OCI-LY1 (cell line): ENCODE measurements around the gene NT5M.

Experiments used
- H2AFZ ChIP-seq: fragments of 200-600 bp; sonication (generic), shearing (Covaris generic); 2 replicates; pipeline ENCODE4 v1.6.0; 2014; ENCODE audit warnings: antibody characterized with exemption, mild to moderate bottlenecking, low read length
- H3F3A ChIP-seq: fragments of 200-600 bp; sonication (generic), shearing (Covaris generic); 2 replicates; pipeline ENCODE4 v1.6.0; 2014; ENCODE audit warnings: mild to moderate bottlenecking, antibody characterized with exemption, low read length, moderate library complexity; ENCODE audit not compliant: insufficient read depth
- H3K27ac ChIP-seq: fragments of 200-600 bp; sonication (generic); 2 replicates; pipeline ENCODE4 v1.5.1; 2014; ENCODE audit warnings: low read length, mixed run types, mild to moderate bottlenecking, low read depth; ENCODE audit not compliant: poor library complexity, severe bottlenecking
- H3K27me3 ChIP-seq: fragments of 200-600 bp; sonication (generic); 2 replicates; pipeline ENCODE4 v1.6.0; 2014; ENCODE audit warnings: antibody characterized with exemption, mild to moderate bottlenecking, low read length, moderate library complexity; ENCODE audit not compliant: insufficient read depth
- H3K36me3 ChIP-seq: fragments of 200-600 bp; sonication (generic); 2 replicates; pipeline ENCODE4 v1.6.1; 2014; ENCODE audit warnings: mild to moderate bottlenecking, antibody characterized with exemption, low read length, moderate library complexity, mixed read lengths; ENCODE audit not compliant: insufficient read depth
- H3K4me1 ChIP-seq: fragments of 200-600 bp; sonication (generic); 2 replicates; pipeline ENCODE4 v1.5.1; 2014; ENCODE audit warnings: mild to moderate bottlenecking, low read length, moderate library complexity; ENCODE audit not compliant: insufficient read depth, severe bottlenecking
- H3K4me2 ChIP-seq: fragments of 200-600 bp; sonication (generic), shearing (Covaris generic); 2 replicates; pipeline ENCODE4 v1.6.1; 2014; ENCODE audit warnings: low read length
- H3K4me3 ChIP-seq: fragments of 200-600 bp; sonication (generic); 2 replicates; pipeline ENCODE4 v1.5.1; 2014; ENCODE audit warnings: low read length, low read depth, mild to moderate bottlenecking, mixed read lengths; ENCODE audit not compliant: poor library complexity, severe bottlenecking
- H3K79me2 ChIP-seq: fragments of 200-600 bp; shearing (Covaris generic); 2 replicates; pipeline ENCODE4 v1.6.1; 2016; ENCODE audit warnings: mixed run types, low read length, mixed read lengths; ENCODE audit not compliant: insufficient read depth
- H3K9ac ChIP-seq: fragments of 200-600 bp; sonication (generic), shearing (Covaris generic); 2 replicates; pipeline ENCODE4 v1.6.1; 2014; ENCODE audit warnings: mild to moderate bottlenecking, low read length, mixed read lengths
- H3K9me2 ChIP-seq: fragments of 200-600 bp; sonication (generic), shearing (Covaris generic); 2 replicates; pipeline ENCODE4 v1.6.1; 2014; ENCODE audit warnings: low read depth, mild to moderate bottlenecking, low read length, mixed read lengths
- H3K9me3 ChIP-seq: fragments of 200-600 bp; shearing (Covaris generic); 2 replicates; pipeline ENCODE4 v1.6.1; 2014; ENCODE audit warnings: low read length, mixed read lengths
- H4K20me1 ChIP-seq: fragments of 200-600 bp; sonication (generic), shearing (Covaris generic); 2 replicates; pipeline ENCODE4 v1.6.0; 2016; ENCODE audit warnings: mild to moderate bottlenecking, low read length; ENCODE audit not compliant: insufficient read depth
- CTCF ChIP-seq: fragments of 200-600 bp; sonication (generic), shearing (Covaris generic); IDR thresholded peaks from 2 replicates; pipeline ENCODE4 v1.5.1; 2017; ENCODE audit warnings: mild to moderate bottlenecking, antibody characterized with exemption, low read length, moderate library complexity, mixed read lengths
- EZH2 ChIP-seq: fragments of 200-600 bp; sonication (generic), shearing (Covaris generic); IDR thresholded peaks from 2 replicates; pipeline ENCODE4 v1.8.0; 2017; ENCODE audit warnings: borderline replicate concordance, mixed run types, mild to moderate bottlenecking, antibody characterized with exemption, low read length, moderate library complexity, mixed read lengths

NT5M gene

DNA sequence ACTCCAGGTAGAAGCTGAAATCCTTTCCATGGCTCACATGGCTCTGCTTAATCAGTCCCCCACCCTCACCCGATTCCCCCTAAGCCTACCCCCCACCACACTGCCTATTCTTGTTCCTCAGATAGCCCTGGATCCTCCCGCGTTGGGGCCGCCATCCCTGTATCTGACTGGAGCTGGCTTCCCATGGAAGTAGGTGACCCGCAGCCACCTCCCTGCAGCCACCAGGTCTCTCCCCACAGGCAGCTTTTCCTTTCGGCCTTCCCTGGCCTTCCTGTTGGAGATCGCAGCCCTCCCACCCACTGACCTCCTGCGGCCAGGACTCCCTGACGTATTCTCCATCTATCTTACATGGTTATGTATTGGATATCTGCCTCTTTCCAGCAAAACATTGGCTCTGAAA lies 91.3 kb downstream of the NT5M start:
- no peaks in the 10 kb centered on the region for H3K4me1 ChIP-seq
- no peaks in the 10 kb centered on the region for H3K9me2 ChIP-seq
- H3K36me3 ChIP-seq = no peaks in the 10 kb centered on the region

DNA sequence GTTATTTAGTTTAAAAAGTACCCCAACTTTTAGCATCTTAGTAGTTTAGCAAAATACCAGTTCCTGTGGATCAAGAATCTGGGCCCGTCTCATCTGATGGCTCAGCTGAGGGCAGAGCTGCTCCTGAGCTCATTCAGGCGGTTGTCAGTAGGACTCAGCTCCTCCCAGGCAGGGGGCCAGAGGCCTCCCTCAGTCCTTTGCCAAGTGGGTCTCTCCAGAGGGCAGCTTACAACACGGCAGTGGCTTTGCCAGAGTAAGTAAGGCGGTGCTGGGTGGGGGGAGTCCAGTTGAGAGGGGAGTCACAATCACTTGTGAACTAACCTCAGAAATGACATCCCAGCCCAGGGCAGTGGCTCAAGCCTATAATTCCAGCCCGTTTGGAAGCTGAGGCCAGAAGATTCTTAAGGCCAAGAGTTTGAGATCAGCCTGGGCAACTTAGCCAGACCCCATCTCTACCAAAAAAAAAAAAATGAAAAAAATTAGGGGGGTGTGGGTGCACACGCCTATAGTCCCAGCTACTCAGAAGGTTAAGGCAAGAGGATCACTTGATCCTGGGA lies 92.2 kb downstream of the NT5M start:
- no peak overlapping the region for H2AFZ ChIP-seq
- H3F3A ChIP-seq = no peaks in the 10 kb centered on the region
- H3K27me3 ChIP-seq = peaks cover 4% of the 10 kb centered on the region
- H3K79me2 ChIP-seq = no peaks in the 10 kb centered on the region
- no peaks in the 10 kb centered on the region for H3K4me1 ChIP-seq
- H3K9ac ChIP-seq = no peak overlapping the region
- no peaks in the 10 kb centered on the region for H3K9me3 ChIP-seq
- H3K27ac ChIP-seq = no peak overlapping the region
- H3K36me3 ChIP-seq = no peaks in the 10 kb centered on the region
- no peak overlapping the region for H3K4me3 ChIP-seq
- H4K20me1 ChIP-seq = no peaks in the 10 kb centered on the region
- H3K9me2 ChIP-seq = no peaks in the 10 kb centered on the region
- no peak for TF ChIP-seq EZH2
- TF ChIP-seq CTCF = no peak
- no peak overlapping the region for H3K4me2 ChIP-seq

More for the DNA sequence above, 91.3 kb downstream of the NT5M start:
- peaks cover 4% of the 10 kb centered on the region for H3K27me3 ChIP-seq
- no peak overlapping the region for H2AFZ ChIP-seq
- H3K4me3 ChIP-seq = no peak overlapping the region
- no peaks in the 10 kb centered on the region for H3K9me3 ChIP-seq
- H3F3A ChIP-seq = no peaks in the 10 kb centered on the region
- TF ChIP-seq CTCF (no peak), EZH2 (no peak)
- no peaks in the 10 kb centered on the region for H3K79me2 ChIP-seq
- H4K20me1 ChIP-seq = no peaks in the 10 kb centered on the region
- no peak overlapping the region for H3K9ac ChIP-seq
- H3K4me2 ChIP-seq = no peak overlapping the region
- no peak overlapping the region for H3K27ac ChIP-seq

DNA sequence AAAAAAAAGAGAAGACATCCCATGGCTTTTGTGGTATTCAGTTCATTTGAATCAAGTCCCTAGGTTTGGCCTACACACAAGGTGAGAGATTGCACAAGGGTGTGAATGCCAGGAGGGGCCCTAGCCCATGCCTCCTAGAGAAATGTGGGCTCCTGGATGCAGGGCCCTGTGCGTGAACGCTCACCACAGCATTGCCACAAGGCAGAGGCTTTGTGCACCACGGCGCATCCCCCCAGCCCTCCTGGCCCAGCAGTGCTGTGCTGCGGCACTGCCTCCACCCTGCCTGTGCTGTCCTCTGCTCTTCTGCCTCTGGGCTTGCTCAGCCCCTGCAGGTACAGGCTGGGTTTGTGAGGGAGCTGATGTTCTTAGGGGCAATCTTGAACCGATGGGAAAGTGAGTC lies 92.7 kb downstream of the NT5M start:
- TF ChIP-seq EZH2 = no peak
- no peaks in the 10 kb centered on the region for H3K9me3 ChIP-seq
- no peak overlapping the region for H3K27ac ChIP-seq
- H3F3A ChIP-seq = no peaks in the 10 kb centered on the region
- peaks cover 4% of the 10 kb centered on the region for H3K27me3 ChIP-seq
- H3K9ac ChIP-seq = no peak overlapping the region
- H2AFZ ChIP-seq = no peak overlapping the region
- no peak overlapping the region for H3K4me3 ChIP-seq
- H4K20me1 ChIP-seq = no peaks in the 10 kb centered on the region
- no peaks in the 10 kb centered on the region for H3K9me2 ChIP-seq
- H3K79me2 ChIP-seq = no peaks in the 10 kb centered on the region
- no peak overlapping the region for H3K4me2 ChIP-seq
- H3K36me3 ChIP-seq = no peaks in the 10 kb centered on the region
- peaks cover 2% of the 10 kb centered on the region for H3K4me1 ChIP-seq
